Stimulated activated CD8-positive, alpha-beta memory T cell treated with anti-CD3 and anti-CD28 coated beads, Interleukin-4, amount 100 ng/mL, for 4 hours (primary cell): Measurements from ENCODE around the gene DDX49.
"Not testable (repeated sequence)": the region's sequence is repeated elsewhere in the genome, so short reads cannot be mapped to it uniquely, and the experiment has no call there.

ENCODE experiments used
- DNase-seq, 2 donors: peaks; one replicate each; pipeline ENCODE4 v3.0.0-alpha.2; 2020; ENCODE audit warnings: low read depth in 2 of 2, low spot score in 1 of 2

The DDX49 gene

DNA sequence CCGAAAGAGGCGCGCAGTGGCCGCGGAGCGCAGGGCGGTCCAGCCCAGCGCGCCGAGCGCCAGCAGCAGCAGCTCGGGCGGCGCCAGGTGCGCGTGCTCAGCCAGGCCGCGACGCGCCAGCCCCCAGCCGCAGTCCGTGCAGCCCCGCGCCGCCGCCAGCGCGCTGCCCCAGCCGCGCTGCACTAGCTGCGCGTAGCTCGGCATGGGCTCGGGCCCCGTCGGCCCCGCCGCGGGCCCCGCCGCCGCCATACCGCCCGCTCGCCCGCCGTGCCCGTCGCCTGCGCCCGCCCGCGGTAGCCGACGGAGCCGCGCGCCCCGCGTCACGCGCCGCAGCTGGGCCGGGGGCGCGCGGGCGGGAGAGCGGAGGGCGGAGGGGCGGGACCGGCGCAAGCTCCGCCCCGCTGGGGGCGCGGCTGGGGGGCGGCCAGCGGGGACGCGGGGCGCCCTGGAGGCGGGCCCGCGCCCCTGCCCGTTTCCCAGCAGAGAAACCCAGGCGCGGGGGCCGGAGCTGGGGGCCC, 23.6 kb upstream of the DDX49 start, which contains the start of gene CERS1:
TSS of gene CERS1 (minus strand) at position 335 of the 518 bp plus-strand sequence. CDS start at position 249, 86 bp downstream.
- no peak for DNase-seq

DNA sequence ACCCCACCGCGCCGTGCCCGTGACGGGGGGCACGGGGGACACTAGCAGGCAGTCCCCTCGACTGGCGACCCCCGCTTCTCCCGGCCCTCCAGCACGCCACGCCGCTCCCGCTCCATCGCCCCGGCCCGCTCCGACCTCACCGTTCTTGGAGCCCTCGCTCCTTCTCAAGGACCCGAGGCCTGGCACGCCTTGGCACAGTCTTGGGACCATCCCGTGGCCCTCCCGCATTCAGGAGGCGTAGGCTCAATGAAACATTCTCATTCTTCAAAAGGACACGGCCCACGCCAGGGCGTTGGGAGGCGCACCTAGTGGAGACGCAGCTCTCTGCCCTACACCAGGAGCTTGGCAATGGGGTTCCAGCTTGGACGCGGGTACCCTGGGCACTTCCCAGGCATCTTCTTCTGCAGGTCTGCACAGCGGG, 23.1 kb upstream of the DDX49 start:
- no peak for DNase-seq

DNA sequence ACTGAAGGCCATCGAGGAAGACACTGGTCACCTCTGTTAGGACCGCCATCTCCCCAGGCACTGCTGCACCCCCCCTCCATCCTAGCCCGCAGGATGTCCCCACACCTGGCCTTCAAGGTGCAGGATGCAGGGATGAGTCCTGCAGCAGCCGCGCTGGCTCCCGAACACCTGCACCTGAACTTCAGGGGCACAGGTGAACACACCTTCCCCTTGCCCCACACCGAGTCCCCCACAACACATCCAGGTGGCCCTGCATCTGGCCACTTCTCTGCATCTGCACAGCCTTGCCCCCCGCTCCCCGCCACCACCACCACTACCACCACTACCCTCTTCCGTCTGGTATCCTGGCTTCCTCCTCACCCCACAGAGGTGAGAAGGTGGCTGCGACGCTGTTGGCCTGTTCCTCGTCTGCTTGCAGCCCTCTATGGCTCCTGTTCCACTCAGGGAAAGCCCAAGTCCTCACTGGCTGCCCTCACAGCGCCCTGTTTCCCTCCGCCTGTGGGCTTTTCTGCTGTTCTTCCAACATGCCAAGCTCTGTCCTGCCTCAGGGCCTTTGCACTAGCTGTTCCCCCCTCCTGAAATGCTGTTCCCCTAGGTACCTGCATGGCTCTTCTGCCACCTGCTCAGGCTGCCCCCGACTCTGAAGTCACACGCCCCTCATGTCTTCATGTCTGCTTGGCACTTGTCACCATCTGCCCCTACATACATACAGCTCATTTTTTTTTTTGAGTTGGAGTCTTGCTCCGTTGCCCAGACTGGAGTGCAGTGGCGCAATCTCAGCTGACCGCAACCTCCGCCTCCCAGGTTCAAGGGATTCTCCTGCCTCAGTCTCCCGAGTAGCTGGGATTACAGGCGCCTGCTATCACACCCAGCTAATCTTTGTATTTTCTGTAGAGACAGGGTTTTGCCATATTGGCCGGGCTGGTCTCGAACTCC, 22.2 kb upstream of the DDX49 start:
- DNase-seq: no peak

DNA sequence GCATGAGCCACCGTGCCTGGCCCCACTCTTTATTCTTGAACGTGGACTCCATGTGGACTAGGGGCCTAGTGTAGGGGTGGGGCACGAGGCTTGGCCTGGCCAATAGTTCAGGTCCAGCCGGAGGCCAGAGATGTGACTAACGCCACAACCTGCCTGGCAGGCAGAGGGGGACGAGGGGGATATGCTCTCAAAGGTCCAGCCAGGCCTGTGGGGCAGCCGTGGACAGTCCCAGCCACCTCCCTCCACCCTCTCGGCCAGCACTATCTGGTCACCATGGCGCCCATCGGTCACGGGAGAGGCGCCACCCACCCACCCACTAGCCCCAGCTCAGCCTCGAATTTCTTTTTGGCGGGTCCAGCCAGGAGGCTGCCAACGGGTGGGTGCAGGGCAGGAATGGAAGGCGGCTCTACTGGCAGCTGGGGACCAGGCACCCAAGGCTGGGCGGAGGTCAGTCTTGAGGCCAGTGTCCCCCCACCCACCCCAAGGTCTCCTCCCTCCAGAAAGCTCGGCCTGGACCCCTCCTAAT, 21.4 kb upstream of the DDX49 start:
- no peak for DNase-seq

DNA sequence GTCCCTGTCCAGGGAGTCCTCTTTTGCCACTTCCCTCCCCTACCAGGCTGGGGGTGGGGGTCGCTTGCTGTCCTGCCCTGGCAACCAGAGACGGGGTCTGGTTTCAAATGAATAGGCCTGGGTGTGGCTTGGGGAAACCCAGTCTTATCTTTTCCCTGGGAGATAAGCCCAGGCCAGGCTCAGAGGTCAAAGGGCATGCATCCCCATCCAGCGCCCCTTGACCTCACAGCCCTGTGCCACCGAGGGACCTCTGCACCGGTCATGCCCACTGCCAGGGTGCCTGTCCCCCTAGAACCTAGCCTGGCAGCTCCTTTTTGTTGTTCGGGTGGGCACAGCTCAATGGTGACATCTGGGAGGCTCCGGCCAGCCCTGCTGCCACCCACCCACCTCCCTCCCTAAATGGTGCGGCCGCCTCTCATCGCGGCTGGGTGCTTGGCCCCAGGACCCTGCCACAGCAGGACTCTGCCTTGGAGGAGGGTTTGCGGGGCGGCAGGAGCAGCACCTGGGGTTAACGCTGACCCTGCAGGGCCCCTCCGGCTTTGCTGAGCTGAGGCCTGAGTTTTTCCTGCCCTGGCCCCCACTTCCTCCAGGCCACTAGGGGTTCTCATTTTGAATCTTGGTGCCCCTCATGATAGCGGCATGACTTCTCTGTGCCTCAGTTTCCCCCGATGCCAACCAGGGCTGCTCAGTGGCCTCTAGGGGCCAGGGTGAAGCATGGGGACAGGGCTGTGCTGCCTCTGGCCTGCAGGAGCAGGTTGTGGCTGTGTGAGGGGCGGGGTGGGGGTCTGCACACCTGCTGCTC, 20.7 kb upstream of the DDX49 start:
- no peak for DNase-seq

DNA sequence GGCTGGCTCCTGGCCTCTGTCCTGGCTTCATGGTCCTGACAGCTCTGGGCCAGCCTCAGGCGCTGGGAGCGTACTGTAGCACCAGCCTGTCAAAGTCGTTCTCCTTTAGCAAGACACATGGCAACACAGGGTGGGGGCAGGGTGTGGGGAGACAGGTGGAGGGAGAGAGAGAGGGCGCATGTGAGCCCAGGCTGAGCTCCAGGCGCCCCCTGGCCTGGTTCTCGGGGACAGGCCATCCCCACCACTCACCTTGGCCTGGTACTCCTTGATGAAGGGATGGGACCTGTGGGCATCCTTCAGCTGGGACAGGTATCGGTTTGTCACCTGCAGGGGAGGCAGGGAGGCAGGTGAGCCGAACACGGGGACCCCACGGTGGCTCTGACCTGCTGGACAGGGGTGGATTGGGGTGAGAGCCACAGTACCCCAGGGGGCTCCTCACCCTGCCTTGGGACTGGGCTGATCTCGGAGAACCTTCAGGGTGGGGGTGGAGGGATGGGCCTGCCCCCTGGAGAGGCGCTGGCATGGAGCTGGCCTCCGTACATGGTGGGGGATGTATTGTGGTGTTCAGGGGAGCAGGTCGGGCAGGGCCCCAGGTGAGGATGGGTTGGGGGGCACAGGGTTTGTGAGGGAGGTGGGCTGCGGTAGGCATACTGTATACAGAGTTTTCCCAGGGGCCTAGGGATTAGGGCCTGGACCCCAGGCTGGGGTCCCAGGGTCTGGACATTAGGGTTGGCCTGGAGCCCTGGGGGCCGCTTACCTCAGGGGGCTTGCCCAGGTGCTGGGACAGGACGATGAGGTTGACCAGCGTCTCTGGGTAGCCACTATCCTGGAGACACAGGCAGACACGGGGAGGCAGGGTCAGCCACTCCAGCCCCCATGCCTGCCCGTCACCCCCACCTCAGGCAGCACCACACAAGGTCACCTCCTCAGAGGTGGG, 19.6 kb upstream of the DDX49 start:
- DNase-seq: no peak

DNA sequence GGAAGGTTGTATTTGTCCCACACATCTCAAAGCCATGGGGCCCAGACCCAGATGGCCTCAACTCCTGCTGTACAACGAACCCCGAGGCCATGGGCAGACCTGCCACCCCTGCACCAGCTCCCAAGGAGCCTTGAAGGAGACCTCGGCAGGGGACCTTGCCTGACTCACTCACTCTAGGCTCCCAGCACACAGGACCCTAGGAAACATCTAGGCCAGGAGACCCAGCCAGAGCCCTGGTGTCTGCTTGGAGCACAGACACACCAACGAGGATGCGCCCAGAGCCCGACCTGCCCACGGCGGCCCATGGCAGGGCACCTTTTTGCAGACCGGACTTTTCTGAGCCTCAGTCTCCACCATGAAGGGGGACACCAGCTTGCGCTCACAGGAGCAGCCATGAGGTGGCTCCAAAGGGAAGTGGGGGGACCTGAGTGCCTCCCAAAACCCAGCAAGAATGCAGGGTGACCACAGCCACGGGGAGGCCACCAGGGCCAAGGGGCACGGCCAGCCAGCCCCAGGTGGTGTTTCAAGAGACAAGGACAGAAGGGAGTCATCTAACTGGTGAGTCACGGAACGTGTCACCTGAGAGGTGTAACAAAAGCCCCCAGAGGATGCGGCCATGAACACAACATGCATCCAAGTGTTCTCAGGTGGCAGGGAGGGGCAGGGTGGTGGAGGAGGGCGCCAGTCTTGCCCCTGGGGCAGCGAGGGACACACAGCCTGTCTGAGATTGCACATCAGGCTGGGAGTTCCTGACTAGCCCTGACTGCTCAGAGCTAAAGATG, 18.6 kb upstream of the DDX49 start:
- no peak for DNase-seq

DNA sequence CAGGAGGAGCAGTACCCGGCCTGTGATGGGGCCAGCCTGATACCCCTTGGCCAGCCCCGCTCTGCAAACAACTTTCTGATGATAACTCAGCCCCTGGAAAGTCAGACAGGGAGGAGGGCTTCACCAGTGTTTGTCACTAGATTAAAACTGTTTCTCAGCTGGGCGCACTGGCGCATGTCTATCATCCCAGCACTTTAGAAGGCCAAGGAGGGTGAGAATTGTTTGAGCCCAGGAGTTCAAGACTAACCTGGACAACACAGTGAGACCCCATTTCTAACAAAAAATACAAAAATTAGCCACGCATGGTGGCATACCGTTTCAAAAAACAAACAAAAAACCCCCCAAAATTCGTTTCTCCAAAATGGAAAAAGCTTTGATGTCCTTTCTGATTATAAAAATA, 18.0 kb upstream of the DDX49 start:
- no peak for DNase-seq

DNA sequence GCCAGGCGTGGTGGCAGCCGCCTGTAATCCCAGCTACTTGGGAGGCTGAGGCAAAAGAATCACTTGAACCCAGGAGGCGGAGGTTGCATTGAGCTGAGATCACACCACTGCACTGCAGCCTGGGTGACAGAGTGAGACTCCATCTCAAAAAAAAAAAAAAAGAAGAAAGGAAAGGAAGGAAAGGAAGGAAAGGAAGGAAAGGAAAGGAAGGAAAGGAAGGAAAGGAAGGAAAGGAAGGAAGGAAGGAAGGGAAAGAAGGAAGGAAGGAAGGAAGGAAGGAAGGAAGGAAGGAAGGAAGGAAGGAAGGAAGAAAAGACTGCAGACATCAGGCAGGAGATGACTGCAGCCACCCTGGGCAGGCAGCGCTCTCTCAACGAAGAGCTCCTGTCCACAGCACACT, 17.0 kb upstream of the DDX49 start:
- not testable (repeated sequence) for DNase-seq

DNA sequence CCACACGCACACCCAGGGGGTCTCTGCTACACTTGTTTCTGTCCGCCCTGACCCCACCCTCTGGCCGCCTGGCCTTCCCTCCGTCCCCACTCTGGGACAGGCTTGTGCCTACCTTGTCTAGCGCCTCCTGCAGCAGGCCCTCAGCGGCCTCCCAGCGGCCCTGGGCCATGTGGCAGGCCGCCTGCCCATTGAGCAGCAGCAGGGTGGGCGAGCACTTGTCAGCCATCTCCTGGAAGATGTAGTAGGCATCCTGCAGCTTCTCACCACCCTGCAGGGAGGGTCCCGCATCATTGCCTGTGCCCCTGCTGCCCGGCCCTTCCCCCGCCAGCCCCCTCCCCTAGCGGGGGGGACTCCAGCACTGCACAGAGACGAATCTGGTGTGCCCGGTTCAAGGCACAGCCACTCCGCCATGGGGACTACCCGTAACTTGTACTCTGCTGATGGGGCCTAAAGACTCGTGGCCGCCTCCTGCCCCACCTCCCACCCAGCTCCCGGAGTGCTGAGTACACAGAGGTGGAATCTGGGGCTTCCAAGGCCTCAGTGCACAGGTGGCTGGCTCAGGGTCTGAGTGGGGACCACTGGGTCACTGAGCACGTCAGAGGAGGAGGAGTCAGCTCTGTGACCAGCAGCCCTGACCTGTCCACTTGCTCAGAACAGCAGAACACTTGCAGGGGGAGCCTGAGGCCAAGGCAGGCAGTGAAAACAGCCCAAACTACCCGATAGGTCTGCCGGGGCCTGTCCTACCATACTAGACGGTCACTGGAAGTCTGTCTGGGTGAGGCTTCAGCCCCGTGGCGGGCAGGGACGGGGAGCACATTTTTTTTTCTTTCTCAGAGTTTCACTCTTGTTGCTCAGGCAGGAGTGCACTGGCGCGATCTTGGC, 16.1 kb upstream of the DDX49 start:
- DNase-seq: no peak

DNA sequence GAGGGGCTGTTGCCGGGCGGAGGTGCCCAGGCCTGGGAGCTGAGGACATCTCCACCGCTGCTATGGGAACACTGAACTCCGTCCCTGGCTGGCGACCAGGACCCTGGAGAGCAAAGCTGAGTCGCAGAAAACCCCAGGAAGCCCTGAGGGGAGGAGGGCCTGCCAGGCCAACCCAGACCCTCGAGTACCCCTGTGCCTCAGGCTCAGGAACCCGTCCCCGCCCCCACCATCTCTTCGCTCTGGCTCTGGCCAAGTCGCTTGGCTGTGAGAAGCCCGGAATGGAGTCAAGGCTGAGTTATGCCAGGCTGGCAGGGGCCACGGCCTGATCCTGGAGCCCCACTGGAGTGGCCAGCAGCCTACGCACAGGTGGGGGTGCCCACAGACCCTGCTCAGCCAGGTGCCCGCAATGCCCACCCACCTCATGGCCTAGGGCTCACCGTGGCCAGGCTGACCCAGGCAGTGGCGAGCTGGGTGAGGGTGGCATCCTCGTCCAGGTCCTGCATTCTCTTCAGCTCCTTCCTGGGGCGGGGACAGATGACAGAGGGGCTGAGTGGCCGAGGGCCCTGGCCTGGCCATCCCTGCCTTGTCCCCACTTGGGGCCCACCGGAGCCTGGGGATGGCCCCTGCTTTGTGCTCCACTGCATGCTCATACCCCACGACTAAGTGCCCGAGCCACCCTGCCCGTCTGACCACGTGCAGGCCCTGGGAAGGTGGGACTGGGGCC, 15.0 kb upstream of the DDX49 start:
- no peak for DNase-seq

DNA sequence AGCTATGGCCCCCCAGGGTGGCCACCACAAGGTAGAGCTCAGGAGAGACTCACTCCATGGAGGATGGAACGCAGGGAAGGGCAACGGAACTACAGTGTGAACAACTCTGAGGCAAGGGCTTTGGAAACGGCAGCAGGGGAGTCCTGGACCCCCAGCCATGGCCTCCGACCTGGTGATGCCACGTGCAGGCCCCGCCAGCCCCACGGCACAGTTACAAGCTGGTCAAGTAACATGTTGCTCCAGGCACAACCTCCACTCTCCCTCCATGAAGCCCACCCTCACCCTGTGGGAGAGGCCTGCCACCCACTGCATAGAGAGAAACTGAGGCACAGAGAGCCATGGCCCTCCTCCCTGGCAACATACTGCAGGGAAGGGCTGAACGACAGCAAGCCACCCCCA, 14.5 kb upstream of the DDX49 start:
- no peak for DNase-seq

DNA sequence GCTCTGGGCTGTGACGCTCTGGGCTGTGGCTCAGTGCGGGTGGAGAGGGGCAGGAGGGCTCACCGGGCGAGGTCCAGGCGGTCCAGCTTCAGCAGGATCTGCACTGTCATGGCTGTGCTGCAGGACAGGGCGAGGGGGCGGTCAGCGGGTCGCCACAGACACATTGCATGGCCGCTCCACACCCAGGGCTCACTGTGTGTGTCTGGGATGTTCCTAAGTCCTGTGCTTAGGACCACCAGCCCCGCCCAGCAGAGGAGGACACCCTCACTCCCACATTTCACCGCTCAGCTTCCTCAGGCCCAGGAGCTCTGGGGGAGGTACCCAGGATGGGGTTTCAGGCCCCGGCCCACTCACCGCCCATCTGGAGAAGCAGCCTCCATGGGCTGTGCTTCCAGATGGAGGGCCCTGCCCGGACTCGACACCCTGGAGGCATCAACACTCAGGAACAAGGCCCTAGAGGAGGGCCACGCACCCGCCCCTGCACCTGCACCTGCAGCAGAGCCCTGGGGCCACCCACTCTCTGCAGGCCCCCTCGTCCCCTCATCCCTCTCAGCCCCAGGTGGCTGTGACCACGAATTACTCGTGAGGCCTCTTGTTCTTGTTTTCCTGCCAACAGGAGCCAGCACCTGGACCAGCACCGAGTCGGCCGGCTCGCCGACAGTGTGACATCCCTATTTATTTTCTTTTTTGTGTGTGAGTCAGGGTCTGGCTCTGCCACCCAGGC, 13.8 kb upstream of the DDX49 start:
- DNase-seq: no peak

DNA sequence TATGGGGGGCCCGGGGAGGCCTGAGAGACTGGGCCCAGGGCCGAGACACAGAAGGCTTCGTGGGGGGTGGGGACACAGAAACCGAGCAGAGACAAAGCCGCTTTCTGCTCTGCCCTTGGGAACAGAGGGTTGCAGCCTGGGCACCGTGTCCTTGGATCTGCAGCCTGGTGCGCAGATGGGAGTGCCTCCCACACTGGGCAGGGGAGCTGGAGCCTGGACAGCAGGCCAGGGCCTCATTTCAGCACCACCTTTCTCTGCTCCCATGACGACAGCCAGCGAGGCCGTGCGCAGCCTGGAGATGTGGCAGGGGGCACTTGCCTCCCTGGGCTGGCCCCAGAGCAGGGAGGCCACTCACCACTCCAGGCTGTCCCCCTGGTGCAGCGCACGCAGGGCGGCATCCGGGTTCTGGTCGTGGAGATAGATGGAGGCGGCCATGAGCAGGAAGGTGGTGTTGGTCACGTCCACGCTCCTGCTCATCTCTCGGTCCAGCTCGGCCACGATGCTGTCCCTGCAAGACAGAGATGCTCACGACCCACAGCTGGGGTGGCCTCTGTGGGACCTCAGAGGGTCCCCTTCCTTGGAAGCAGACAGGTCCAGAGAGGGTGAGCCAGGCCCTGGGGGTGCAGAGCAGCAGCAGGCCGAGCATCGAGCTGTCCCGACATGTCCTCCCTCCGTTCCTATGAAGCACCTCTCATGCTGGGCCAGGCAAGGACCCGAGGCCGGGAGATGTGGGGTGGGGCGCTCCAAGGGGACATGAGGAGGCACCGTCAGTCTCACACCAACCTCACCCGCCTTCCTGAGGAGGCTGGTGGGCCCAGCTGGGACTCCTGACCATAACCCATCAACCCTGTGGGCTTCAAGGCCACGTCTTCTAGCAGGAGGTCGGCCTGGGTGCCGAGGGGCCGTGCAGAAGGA, 12.7 kb upstream of the DDX49 start:
- DNase-seq: no peak

DNA sequence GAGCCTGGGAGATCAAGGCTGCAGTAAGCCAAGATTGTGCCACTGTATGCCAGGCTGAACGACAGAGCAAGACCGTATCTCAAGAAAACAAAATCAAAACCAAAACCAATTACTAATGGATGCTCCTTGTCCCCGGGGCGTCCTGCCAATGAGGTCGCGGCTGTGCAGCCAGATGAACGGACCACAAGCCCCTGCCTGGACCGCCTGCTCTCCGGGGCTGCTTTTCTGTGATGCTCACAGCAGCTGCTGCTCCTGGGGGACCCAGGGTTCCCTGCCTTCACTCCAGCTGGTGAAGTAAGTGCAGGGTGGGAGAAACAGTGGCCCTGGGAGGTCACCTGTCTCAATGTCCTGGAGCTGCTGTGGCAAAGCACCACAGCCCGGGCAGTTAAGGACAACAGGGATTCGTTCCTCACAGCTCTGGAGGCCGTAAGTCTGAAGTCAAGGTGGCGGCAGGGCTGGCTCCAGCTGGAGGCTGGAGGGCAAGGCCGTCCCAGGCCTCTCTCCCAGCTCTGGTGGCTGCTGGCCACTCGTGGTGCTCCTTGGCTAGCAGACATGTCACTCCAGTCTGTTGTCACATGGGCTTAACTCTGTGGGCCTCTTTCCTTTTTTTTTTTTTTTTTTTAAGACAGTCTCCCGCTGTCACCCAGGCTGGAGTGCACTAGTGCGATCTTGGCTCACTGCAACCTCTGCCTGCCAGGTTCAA, 10.4 kb upstream of the DDX49 start:
- DNase-seq: no peak

DNA sequence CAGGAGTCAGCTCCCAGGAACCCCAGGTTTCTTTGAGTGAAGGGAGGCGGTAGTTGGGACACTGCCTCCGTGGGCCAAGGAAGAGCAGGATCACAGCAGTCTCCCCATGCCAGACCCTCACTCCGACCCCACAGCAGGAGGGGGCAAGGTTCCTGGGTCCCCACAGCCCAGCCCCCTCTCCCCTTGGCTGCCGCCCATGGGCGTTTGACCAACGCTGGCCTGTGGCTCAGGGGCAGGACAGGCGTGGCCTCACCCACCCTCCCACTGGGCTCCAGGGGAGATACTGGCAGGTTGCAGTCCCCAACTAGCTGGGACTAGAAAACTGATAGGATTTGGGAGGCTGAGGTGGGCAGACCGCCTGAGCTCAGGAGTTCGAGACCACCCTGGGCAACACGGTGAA, 9.5 kb upstream of the DDX49 start:
- no peak for DNase-seq
